BE2C (cell line): ENCODE data around the gene PEAK3.

Source experiments
- DNase-seq: peaks from one replicate; pipeline ENCODE4 v3.0.0-alpha.2; 2020
- H3K27me3 ChIP-seq: fragments of 250-450 bp; sonication (Bioruptor Pico); 2 replicates; pipeline ENCODE4 v1.5.1; 2020; ENCODE audit warnings: mild to moderate bottlenecking
- H3K36me3 ChIP-seq: fragments of 250-450 bp; sonication (Bioruptor Pico); 2 replicates; pipeline ENCODE4 v1.5.1; 2020; ENCODE audit warnings: mild to moderate bottlenecking
- H3K4me1 ChIP-seq: fragments of 250-450 bp; sonication (Bioruptor Pico); 2 replicates; pipeline ENCODE4 v1.5.1; 2020
- H3K4me3 ChIP-seq: 2 replicates; pipeline ENCODE4 v1.5.1; 2011; ENCODE audit warnings: low read depth, low read length
- H3K9me3 ChIP-seq: fragments of 250-450 bp; sonication (Bioruptor Pico); 2 replicates; pipeline ENCODE4 v1.5.1; 2020
- TF ChIP-seq, protein P1 (sequence below): IDR thresholded peaks from 2 replicates; pipeline ENCODE4 v1.5.1; 2012; ENCODE audit warnings: mild to moderate bottlenecking, low read depth, low read length

The PEAK3 gene

DNA sequence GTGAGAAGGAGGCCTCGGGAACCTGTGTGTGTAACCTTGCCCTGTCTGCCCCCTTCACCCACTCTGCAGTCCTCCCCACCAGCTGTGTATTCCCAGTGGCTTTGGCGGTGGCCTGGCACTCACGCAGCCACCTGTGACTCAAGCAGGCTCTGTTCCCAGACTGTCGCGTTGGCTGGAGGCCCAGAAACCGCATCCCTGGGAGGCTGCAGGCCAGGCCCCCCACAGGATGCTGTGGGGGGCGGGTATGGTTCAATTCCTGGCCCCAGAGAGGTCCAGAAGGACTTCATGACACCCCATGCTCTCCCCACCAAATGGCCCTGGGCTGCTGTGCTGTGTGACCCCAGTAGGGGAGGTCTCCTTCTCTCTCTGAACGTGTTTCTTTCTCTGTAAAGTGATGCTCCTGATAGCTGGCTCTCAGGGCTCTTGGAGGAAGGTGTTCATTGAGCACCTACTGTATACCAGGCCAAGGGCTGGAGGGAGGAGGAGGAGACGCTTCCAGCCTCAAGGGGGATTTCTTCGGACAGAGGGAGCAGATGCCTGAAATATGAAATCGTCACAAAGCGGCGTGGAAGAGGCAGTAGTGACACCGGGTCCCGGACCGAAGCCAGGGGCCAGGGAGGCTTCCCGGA is 27.9 kb upstream of the PEAK3 start:
- H3K27me3 ChIP-seq: peaks cover 15% of the 10 kb centered on the region
- peak; percentile 89 for DNase-seq
- H3K4me1 ChIP-seq: peaks cover 4% of the 10 kb centered on the region; the same call in 1 of the 2 replicates
- TF ChIP-seq, protein P1, sequence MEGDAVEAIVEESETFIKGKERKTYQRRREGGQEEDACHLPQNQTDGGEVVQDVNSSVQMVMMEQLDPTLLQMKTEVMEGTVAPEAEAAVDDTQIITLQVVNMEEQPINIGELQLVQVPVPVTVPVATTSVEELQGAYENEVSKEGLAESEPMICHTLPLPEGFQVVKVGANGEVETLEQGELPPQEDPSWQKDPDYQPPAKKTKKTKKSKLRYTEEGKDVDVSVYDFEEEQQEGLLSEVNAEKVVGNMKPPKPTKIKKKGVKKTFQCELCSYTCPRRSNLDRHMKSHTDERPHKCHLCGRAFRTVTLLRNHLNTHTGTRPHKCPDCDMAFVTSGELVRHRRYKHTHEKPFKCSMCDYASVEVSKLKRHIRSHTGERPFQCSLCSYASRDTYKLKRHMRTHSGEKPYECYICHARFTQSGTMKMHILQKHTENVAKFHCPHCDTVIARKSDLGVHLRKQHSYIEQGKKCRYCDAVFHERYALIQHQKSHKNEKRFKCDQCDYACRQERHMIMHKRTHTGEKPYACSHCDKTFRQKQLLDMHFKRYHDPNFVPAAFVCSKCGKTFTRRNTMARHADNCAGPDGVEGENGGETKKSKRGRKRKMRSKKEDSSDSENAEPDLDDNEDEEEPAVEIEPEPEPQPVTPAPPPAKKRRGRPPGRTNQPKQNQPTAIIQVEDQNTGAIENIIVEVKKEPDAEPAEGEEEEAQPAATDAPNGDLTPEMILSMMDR: no peak
- no peak overlapping the region for H3K4me3 ChIP-seq
- H3K9me3 ChIP-seq: no peaks in the 10 kb centered on the region
- no peaks in the 10 kb centered on the region for H3K36me3 ChIP-seq

GRCh38 chr19:2308114-2308556 is 26.2 kb upstream of the PEAK3 start, which contains the start of gene LINGO3:
TSS of gene LINGO3 (minus strand) at chr19:2308154. CDS start at chr19:2291776, 16,378 bp downstream.
- DNase-seq: peak; percentile 10

GRCh38 chr19:2307518-2308012 is 25.6 kb upstream of the PEAK3 start:
- TF ChIP-seq, protein P1: no peak
- H3K36me3 ChIP-seq: no peaks in the 10 kb centered on the region
- peaks cover 4% of the 10 kb centered on the region; the same call in 1 of the 2 replicates for H3K4me1 ChIP-seq
- H3K27me3 ChIP-seq: peaks cover 15% of the 10 kb centered on the region
- H3K4me3 ChIP-seq: no peak overlapping the region
- DNase-seq: peak; percentile 6
- H3K9me3 ChIP-seq: no peaks in the 10 kb centered on the region

More at GRCh38 chr19:2308114-2308556, 26.2 kb upstream of the PEAK3 start, which contains the start of gene LINGO3:
- Histone ChIP-seq H3K4me3 (no peak within 1 kb of the TSS), H3K36me3 (no peaks in the 10 kb centered on the region), H3K27me3 (peaks cover 15% of the 10 kb centered on the region), H3K4me1 (peaks cover 4% of the 10 kb centered on the region; the same call in 1 of the 2 replicates), H3K9me3 (no peaks in the 10 kb centered on the region)
- TF ChIP-seq, protein P1: no peak

- Histone ChIP-seq H3K9me3 (no peaks in the 10 kb centered on the region), H3K36me3 (no peaks in the 10 kb centered on the region), H3K4me3 (no peak overlapping the region), H3K4me1 (peaks cover 4% of the 10 kb centered on the region; the same call in 1 of the 2 replicates), H3K27me3 (peaks cover 15% of the 10 kb centered on the region)
- TF ChIP-seq, protein P1: no peak
- DNase-seq: peak; percentile 19
Observed at GRCh38 chr19:2306971-2307370, 25.0 kb upstream of the PEAK3 start.

DNA sequence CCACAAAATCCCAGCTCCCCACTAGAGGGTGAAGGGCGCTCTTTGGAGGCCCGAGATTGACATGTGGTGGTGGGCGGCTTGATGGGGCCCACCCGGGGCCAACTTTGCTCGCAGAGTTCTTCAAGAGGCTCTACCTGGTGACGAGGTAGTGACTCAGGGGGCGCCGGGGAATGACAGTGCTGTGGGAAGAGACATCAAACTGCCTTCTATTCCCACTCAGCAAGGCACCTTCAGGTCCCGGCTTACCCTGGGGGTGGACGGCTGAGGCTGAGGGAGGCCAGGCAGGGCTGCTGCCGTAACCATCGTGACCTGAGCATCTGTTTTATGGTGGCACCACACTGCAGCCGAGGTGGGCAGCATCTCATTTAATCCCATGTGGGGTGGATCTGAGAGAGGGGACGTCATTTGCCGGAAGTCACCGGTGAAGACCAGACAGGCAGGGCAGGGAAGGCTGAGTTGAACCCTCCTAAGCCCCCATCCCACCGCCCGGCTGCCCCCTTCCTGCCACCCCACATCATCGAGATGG is 24.4 kb upstream of the PEAK3 start:
- Histone ChIP-seq H3K4me3 (no peak overlapping the region), H3K4me1 (peaks cover 4% of the 10 kb centered on the region; the same call in 1 of the 2 replicates), H3K27me3 (peaks cover 15% of the 10 kb centered on the region), H3K9me3 (no peaks in the 10 kb centered on the region), H3K36me3 (no peaks in the 10 kb centered on the region)
- DNase-seq: peak; percentile 8
- TF ChIP-seq, protein P1: no peak
